AG10803 (cell line): Measurements from ENCODE around the gene CENPL.
A peak's percentile ranks its signal among the peaks of the same experiment; 100 is the strongest.

Source experiments
- DNase-seq: peaks from one replicate; pipeline ENCODE4 v3.0.0; 2010; ENCODE audit warnings: low read depth
- H3K4me3 ChIP-seq: 2 replicates; pipeline ENCODE4 v1.5.1; 2011; ENCODE audit warnings: mild to moderate bottlenecking, low read length, control low read depth
- TF ChIP-seq, protein P1 (sequence below): conservative IDR thresholded peaks from 2 replicates; pipeline ENCODE4 v1.5.1; 2011; ENCODE audit warnings: mild to moderate bottlenecking, low read length, control low read depth, inconsistent platforms

CENPL gene

DNA sequence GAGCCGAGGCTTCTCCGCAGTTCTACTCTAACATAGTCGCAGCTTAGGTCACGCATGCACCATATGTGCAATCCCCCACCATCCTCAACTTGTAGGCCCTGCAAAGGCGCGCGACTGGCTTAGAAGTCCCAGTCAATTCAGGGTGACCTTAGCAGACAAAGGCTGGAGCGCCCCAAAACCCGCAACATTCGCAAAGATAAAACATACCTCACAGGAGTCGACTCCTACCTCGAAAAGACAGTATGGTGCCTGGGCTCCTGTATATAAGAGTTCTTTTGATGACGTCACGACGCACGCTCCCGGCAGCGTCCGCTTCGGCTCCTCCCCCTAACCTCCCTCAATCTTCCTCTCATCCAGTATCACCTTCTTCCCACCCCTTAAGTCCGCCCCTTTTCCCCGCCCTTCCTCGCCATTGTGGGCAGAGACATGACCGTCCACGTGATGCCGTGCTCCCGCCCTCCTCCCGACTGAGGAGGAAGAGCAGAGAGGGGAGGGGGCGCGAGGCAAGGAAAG, 43.1 kb upstream of the CENPL start, which contains the start of gene GAS5:
Gene GAS5 (minus strand): TSS at position 237 of the 513 bp plus-strand sequence.
- DNase-seq = peak; percentile 99
- TF ChIP-seq, protein P1, sequence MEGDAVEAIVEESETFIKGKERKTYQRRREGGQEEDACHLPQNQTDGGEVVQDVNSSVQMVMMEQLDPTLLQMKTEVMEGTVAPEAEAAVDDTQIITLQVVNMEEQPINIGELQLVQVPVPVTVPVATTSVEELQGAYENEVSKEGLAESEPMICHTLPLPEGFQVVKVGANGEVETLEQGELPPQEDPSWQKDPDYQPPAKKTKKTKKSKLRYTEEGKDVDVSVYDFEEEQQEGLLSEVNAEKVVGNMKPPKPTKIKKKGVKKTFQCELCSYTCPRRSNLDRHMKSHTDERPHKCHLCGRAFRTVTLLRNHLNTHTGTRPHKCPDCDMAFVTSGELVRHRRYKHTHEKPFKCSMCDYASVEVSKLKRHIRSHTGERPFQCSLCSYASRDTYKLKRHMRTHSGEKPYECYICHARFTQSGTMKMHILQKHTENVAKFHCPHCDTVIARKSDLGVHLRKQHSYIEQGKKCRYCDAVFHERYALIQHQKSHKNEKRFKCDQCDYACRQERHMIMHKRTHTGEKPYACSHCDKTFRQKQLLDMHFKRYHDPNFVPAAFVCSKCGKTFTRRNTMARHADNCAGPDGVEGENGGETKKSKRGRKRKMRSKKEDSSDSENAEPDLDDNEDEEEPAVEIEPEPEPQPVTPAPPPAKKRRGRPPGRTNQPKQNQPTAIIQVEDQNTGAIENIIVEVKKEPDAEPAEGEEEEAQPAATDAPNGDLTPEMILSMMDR = no peak
- H3K4me3 ChIP-seq = peak within 1 kb of the TSS; percentile 96

DNA sequence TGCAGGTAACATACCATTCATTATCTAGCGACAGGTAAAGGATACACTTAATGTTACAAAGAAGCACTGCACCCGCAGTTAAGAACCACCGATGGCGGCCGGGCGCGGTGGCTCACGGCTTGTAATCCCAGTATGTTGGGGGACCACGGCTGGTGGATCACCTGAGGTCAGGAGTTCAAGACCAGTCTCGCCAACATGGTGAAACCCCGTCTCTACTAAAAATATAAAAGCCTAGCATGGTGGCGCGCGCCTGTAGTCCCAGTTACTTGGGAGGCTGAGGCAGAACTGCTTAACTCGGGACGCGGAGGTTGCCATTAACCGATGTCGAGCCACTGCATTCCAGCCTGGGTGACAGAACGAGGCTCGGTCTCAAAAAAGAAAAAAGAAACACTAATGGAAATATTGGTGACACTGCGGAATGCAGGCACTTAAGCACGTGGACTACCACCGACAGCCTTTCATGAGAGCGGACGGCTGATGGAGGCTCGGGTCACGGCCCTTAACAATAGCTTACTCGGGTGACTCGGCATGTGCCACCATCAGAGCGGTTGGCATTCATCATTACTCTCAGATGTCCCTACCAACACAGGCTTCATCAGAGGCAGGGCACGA, 42.6 kb upstream of the CENPL start:
- H3K4me3 ChIP-seq = peak overlapping the region; percentile 96
- DNase-seq = no peak
- TF ChIP-seq, protein P1 = no peak

DNA sequence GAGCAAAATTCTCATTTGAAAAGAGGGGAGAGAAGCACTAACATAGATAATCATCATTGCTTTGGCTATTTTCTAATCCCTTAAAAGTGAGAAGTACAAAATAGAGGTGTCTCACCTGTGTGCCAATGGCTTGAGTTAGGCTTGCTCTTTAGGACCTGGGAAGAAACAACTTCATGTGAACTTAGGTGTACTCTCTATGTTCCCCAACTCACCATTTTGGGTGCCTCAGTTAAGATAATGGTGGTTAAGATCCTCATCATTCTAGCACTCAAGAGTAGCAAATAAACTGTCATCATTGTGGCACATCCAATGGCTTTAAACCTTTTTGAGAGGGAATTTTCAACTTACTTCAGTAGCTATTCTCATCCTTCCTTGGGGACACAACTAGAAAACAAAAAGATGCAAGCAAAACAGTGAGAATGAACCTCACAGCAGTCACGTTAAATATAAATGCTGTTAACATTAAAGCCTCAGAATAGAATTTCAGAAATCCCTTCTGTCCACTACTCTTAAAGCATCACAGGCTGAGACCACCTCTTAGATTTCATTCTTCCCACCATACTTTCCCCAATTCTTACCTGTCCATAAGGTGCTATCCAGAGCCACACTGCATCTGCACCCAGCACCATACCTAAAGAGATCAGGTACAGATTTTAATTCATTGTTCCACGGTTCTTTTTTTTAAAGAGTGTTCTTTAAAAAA, 41.9 kb upstream of the CENPL start:
- no peak for DNase-seq
- TF ChIP-seq, protein P1 = no peak
- H3K4me3 ChIP-seq = peak overlapping the region; percentile 96

DNA sequence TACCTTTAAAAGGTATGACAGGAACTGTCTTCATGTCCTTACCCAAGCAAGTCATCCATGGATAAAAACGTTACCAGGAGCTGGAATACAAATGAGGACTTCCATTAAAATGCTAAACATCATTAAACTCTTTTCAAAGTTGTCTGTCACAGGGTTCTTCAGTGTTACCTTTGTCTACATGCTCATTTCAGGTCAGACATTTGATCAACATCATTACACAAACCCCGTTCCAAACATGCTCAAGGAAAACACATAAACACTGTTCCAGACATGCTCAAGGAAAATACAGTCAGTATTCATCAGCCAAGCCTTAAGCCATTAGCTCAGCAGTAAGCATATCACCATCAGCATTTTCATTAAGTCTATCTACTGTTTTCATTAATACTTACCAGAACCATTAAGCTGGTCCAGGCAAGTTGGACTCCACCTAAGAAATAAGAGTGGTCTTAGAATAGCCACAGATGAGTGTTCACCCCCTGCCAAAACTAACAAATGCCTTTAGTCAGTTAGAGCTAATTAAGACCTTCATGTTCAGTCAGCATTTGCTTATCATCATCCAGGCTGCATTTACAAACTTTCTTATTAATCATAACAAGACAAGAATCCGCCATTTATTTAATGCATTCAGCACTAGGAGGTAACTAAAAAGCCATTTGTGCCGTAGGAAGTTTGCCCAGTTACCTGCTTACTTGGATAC, 40.9 kb upstream of the CENPL start:
- H3K4me3 ChIP-seq = peak overlapping the region; percentile 96
- no peak for DNase-seq
- TF ChIP-seq, protein P1 = no peak

DNA sequence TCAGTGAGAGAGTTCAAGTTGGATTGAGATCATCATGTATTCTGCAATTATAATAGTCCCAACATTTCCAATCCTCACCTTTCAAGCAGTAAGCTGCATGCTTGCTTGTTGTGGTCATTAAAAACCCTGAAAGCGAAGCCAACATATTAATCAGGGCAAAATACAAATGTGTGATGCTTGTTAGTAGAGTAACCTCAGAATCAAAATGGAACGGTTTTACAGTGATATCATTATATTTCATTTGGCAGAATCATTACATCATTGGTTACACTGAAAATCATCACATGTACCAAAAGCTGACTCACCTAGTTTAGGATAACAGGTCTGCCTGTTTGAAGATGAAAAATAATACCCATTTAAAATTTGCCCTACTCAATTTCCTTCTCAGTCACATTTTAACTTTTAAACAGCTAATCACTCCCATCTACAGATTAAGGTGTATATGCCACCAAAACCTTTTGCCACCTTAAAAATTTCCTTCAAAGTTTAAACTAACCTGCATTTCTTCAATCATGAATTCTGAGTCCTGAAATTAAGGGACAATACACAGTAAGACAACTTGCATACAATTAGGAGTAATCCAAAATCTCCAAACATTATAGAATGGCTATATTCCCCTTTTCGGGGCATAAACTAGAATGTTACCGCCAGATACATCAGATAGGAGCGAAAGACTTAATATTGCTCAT, 39.6 kb upstream of the CENPL start:
- DNase-seq = no peak
- TF ChIP-seq, protein P1 = no peak
- no peak overlapping the region for H3K4me3 ChIP-seq

DNA sequence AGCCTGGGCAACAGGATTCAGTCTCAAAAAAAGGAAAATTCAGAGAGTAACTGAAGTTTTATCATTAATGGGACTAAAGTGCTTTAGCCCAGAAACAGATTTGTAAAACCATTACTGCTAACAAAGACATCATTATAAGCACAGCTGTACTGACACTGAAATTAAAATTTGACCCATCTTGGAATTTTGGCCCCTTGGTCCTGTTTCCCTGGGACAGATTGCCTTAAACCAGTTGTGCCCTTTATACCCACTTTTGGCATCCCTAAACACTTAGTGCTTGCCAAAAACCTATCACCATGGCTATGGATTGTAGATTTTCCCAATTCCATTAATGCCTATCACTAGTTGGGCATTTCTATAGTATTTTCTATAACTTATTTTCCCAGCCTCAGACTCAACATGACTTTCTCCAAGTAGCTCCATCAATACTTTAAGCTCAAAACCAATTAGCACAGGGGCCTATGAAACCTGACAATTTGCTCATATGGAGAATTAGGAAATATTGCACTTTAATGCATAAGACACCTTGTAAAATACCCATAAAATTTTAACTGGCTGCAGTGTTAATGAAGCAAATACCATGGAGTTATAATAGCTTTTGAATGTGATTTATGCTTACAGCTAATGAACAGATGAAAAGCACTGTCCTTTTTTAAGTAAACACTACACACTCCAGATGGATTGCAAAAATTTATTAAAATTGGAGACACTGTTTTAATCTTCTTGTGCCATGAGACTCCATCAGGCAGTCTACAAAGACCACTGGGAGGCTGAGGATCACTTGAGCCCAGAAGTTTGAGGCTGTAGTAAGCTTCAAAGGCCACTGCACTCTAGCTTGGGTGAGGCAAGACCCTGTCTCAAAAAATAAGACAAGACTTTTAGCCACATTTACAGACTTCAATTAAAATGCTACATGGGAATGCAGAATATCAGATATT, 38.8 kb upstream of the CENPL start:
- H3K4me3 ChIP-seq = no peak overlapping the region
- TF ChIP-seq, protein P1 = no peak
- DNase-seq = no peak
